HG03439 (cell line): ENCODE data around the gene GRHPR.
"Not testable (repeated sequence)": the region's sequence is repeated elsewhere in the genome, so short reads cannot be mapped to it uniquely, and the experiment has no call there.

Experiments
- ATAC-seq: cut with Tn5 transposase; IDR thresholded peaks from one replicate; pipeline ENCODE4 v1.9.1; 2021; ENCODE audit warnings: mild to moderate bottlenecking, moderate library complexity; ENCODE audit not compliant: unreplicated experiment

Gene GRHPR

GRCh38 chr9:37474438-37474837 lies 51.9 kb downstream of the GRHPR start:
- ATAC-seq, result no peak

- no peak for ATAC-seq
These were observed 54.4 kb downstream of the GRHPR start for GRCh38 chr9:37476930-37477329.

GRCh38 chr9:37477443-37477842 lies 54.9 kb downstream of the GRHPR start:
- not testable (repeated sequence) for ATAC-seq

- not testable (repeated sequence) for ATAC-seq
These were observed 55.6 kb downstream of the GRHPR start for GRCh38 chr9:37477987-37478619.

- no peak for ATAC-seq
These were observed 58.3 kb downstream of the GRHPR start for GRCh38 chr9:37480759-37481158.

- peak; percentile 96 for ATAC-seq
These were observed 63.1 kb downstream of the GRHPR start, which contains the start of gene POLR1E for GRCh38 chr9:37485389-37486255. POLR1E (plus strand) TSS chr9:37485948; CDS start chr9:37486048, 100 bp downstream.

GRCh38 chr9:37486256-37486615 lies 63.7 kb downstream of the GRHPR start:
- ATAC-seq, result no peak
